NT2/D1 (cell line): ENCODE results near the gene POMGNT2.

Experiments
- SUZ12 ChIP-seq: IDR thresholded peaks from 2 replicates; pipeline ENCODE4 v1.6.1; 2011; ENCODE audit not compliant: insufficient read length, insufficient read depth; ENCODE audit errors: extremely low read depth
- YY1 ChIP-seq: IDR thresholded peaks from 2 replicates; pipeline ENCODE4 v1.6.1; 2011; ENCODE audit not compliant: insufficient read length, insufficient read depth
- ZNF274 ChIP-seq: IDR thresholded peaks from 2 replicates; pipeline ENCODE4 v1.6.1; 2011; ENCODE audit warnings: mild to moderate bottlenecking, low read depth, low read length

- TF ChIP-seq ZNF274 (no peak), SUZ12 (no peak), YY1 (no peak)
These were observed 33.5 kb downstream of the POMGNT2 start for GRCh38 chr3:43072361-43072760.
